ENCODE measurements around the gene DHX15. TPM values are rescaled to one million over a fixed set of nuclear protein-coding genes. Genes with fewer than 3 reads are reported as not detected.

Gene DHX15
- total and polyA plus RNA-seq, 12 donors = 42.4 to 158 (median 79.0) TPM

- Histone ChIP-seq H3K27me3 (no peaks in the 10 kb centered on the region), H3K36me3 (replicated peaks in 1 of 2) (peaks cover 0 to 32% of the 10 kb centered on the region in 2 donors)
These were observed 47.3 kb downstream of the DHX15 start for GRCh38 chr4:24537025-24537424.

GRCh38 chr4:24535399-24535798 lies 49.0 kb downstream of the DHX15 start:
- Histone ChIP-seq H3K27ac (no peak overlapping the region), H3K4me3 (no peak overlapping the region)

More at GRCh38 chr4:24537025-24537424, 47.3 kb downstream of the DHX15 start:
- Histone ChIP-seq H3K4me3 (no peak overlapping the region), H3K27ac (no peak overlapping the region), H3K4me1 (replicated peaks in 1 of 2) (peaks cover 0 to 14% of the 10 kb centered on the region in 2 donors), H3K9me3 (replicated peaks in 1 of 3) (no peaks in the 10 kb centered on the region)
- DNase-seq = peak in 4 of 7 donors; percentile 14 to 34 (median 23)
- 69 to 77% (median 73%) methylated on average over 7 of the region's 7 CpGs for WGBS, 4 donors
- intact Hi-C loops (cut with DNase I) = loop anchor here in 1 of 2 donors (10.0 kb wide), 1 partner anchor 48 kb away; the partner anchor contains the start of gene DHX15
- TF ChIP-seq CTCF (IDR thresholded peaks at IDR 0.05) (no peak), POLR2A (IDR thresholded peaks at IDR 0.05) (no peak)

DNA sequence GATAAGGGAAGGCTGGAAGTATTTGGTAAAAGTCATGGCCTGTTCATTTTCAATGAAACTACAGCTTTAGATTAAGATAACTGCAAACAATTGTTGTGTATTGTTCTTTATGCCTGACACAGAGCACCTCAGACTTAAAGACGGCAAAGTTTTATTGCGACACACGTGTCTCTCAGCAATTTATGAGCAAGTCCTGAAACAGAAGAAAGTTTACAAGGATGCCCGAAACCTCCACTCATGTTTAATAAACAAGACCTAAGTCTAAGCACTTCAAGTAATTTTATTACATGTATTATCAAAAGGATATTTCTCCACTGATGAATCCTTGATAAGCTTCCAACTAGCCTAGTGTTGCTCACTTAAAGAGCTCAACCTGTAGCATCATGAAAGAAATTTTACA lies 51.0 kb downstream of the DHX15 start:
- Histone ChIP-seq H3K4me1 (replicated peaks in 1 of 2) (peaks cover 0 to 9% of the 10 kb centered on the region in 2 donors), H3K27ac (no peak overlapping the region), H3K36me3 (replicated peaks in 1 of 2) (peaks cover 0 to 45% of the 10 kb centered on the region in 2 donors), H3K4me3 (no peak overlapping the region), H3K27me3 (no peaks in the 10 kb centered on the region), H3K9me3 (replicated peaks in 1 of 3) (no peaks in the 10 kb centered on the region)
- DNase-seq = no peak
- intact Hi-C loops (cut with DNase I) = loop anchor here in 1 of 2 donors (10.0 kb wide), 1 partner anchor 51 kb away; the partner anchor contains the start of gene DHX15
- WGBS, 4 donors = 90 to 94% (median 92%) methylated on average over 4 of the region's 4 CpGs
- TF ChIP-seq CTCF (IDR thresholded peaks at IDR 0.05) = no peak
- no peak for TF ChIP-seq POLR2A (IDR thresholded peaks at IDR 0.05)

More at GRCh38 chr4:24535399-24535798, 49.0 kb downstream of the DHX15 start:
- Histone ChIP-seq H3K4me1 (replicated peaks in 1 of 2) (peaks cover 0 to 12% of the 10 kb centered on the region in 2 donors), H3K9me3 (replicated peaks in 1 of 3) (no peaks in the 10 kb centered on the region), H3K27me3 (no peaks in the 10 kb centered on the region), H3K36me3 (replicated peaks in 1 of 2) (peaks cover 0 to 34% of the 10 kb centered on the region in 2 donors)
- DNase-seq = no peak
- 86 to 95% (median 94%) methylated on average over 3 of the region's 3 CpGs for WGBS, 4 donors
- TF ChIP-seq POLR2A (IDR thresholded peaks at IDR 0.05) (no peak), CTCF (IDR thresholded peaks at IDR 0.05) (no peak)
- intact Hi-C loops (cut with DNase I) = loop anchor here in 1 of 2 donors (10.0 kb wide), 1 partner anchor 49 kb away; the partner anchor contains the start of gene DHX15

GRCh38 chr4:24529555-24529954 lies 54.8 kb downstream of the DHX15 start:
- no peak for DNase-seq
- Histone ChIP-seq H3K9me3 (replicated peaks in 1 of 3) (no peaks in the 10 kb centered on the region), H3K27me3 (no peaks in the 10 kb centered on the region), H3K27ac (no peak overlapping the region), H3K36me3 (replicated peaks in 1 of 2) (peaks cover 0 to 55% of the 10 kb centered on the region in 2 donors), H3K4me3 (no peak overlapping the region), H3K4me1 (replicated peaks in 1 of 2) (no peaks in the 10 kb centered on the region)
- 89 to 96% (median 94%) methylated on average over 2 of the region's 2 CpGs for WGBS, 4 donors
- intact Hi-C loops (cut with DNase I) = no loop called here
- TF ChIP-seq POLR2A (IDR thresholded peaks at IDR 0.05) = no peak
- no peak for TF ChIP-seq CTCF (IDR thresholded peaks at IDR 0.05)
